Measurements from ENCODE around the gene SPDYE6.
"Not testable (repeated sequence)": the region's sequence is repeated elsewhere in the genome, so short reads cannot be mapped to it uniquely, and the experiment has no call there.

GRCh38 chr7:102337420-102337819, 18.8 kb downstream of the SPDYE6 start:
- not testable (repeated sequence) for TF ChIP-seq POLR2A (IDR thresholded peaks at IDR 0.05; ENCODE audit: extremely low read depth, insufficient read length); CTCF (IDR thresholded peaks at IDR 0.05; ENCODE audit: low read depth, low read length)
